Neural cell (in vitro differentiated cells): ENCODE data around the gene DSG4.

Source experiments
- EZH2 ChIP-seq: fragments of 200-600, 300-800 bp; shearing (Covaris generic), sonication (generic); IDR thresholded peaks from 2 replicates; pipeline ENCODE4 v1.6.1; 2014; ENCODE audit warnings: antibody characterized with exemption, low read length, borderline replicate concordance, mild to moderate bottlenecking; ENCODE audit not compliant: insufficient read depth, poor library complexity, severe bottlenecking
- RAD21 ChIP-seq: fragments of 450-650 bp; conservative IDR thresholded peaks from 2 replicates; pipeline ENCODE4 v1.6.1; 2014; ENCODE audit warnings: antibody characterized with exemption, mild to moderate bottlenecking, moderate library complexity
- TF ChIP-seq, protein P1 (sequence below): fragments of 450-650 bp; IDR thresholded peaks from 2 replicates; pipeline ENCODE4 v1.5.1; 2014; ENCODE audit warnings: antibody characterized with exemption, mild to moderate bottlenecking, moderate library complexity; ENCODE audit not compliant: poor library complexity, severe bottlenecking

- TF ChIP-seq RAD21 (no peak), EZH2 (no peak)
- TF ChIP-seq, protein P1, sequence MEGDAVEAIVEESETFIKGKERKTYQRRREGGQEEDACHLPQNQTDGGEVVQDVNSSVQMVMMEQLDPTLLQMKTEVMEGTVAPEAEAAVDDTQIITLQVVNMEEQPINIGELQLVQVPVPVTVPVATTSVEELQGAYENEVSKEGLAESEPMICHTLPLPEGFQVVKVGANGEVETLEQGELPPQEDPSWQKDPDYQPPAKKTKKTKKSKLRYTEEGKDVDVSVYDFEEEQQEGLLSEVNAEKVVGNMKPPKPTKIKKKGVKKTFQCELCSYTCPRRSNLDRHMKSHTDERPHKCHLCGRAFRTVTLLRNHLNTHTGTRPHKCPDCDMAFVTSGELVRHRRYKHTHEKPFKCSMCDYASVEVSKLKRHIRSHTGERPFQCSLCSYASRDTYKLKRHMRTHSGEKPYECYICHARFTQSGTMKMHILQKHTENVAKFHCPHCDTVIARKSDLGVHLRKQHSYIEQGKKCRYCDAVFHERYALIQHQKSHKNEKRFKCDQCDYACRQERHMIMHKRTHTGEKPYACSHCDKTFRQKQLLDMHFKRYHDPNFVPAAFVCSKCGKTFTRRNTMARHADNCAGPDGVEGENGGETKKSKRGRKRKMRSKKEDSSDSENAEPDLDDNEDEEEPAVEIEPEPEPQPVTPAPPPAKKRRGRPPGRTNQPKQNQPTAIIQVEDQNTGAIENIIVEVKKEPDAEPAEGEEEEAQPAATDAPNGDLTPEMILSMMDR: no peak
Observed at GRCh38 chr18:31386741-31387140, 10.2 kb downstream of the DSG4 start.
